ENCODE data around the gene RBSN.

RBSN gene

GRCh38 chr3:15079091-15079490, 19.9 kb downstream of the RBSN start:
- no peak overlapping the region for H3K23ac ChIP-seq (ENCODE audit: low read length)
- H3K79me2 ChIP-seq (ENCODE audit: control insufficient read depth, insufficient read depth, low read length, poor library complexity): no peaks in the 10 kb centered on the region
- no peaks in the 10 kb centered on the region for H3K79me1 ChIP-seq (ENCODE audit: low read length)
- H3K4me2 ChIP-seq (ENCODE audit: low read length): no peak overlapping the region
- H4K12ac ChIP-seq (ENCODE audit: low read depth, low read length): no peak overlapping the region
- H3K4ac ChIP-seq (ENCODE audit: low read depth, low read length): no peak overlapping the region
- no peaks in the 10 kb centered on the region for H3K4me1 ChIP-seq (ENCODE audit: control insufficient read depth in 1 of 2, insufficient read depth in 2 of 2, low read length in 2 of 2)
- H4K91ac ChIP-seq (ENCODE audit: low read depth, low read length): no peak overlapping the region
- no peak overlapping the region for H2BK120ac ChIP-seq (ENCODE audit: insufficient read depth, low read length, poor library complexity)
- peaks cover 2% of the 10 kb centered on the region for H3K9me3 ChIP-seq (ENCODE audit: insufficient read depth, low read depth, low read length)
- H2AFZ ChIP-seq (ENCODE audit: insufficient read depth, low read length, poor library complexity): no peak overlapping the region
- H3K9ac ChIP-seq (ENCODE audit: low read length): no peak overlapping the region
- peaks cover 34 to 68% of the 10 kb centered on the region in 2 experiments for H3K36me3 ChIP-seq (ENCODE audit: control insufficient read depth in 1 of 2, insufficient read depth in 2 of 2, low read length in 2 of 2)
- H2BK5ac ChIP-seq (ENCODE audit: low read depth, low read length, poor library complexity): no peak overlapping the region
- no peaks in the 10 kb centered on the region for H3K27me3 ChIP-seq (ENCODE audit: insufficient read depth, low read length)
- no peak overlapping the region for H3K14ac ChIP-seq (ENCODE audit: low read length)
- no peak overlapping the region for H2AK5ac ChIP-seq (ENCODE audit: low read length)
- H3K18ac ChIP-seq (ENCODE audit: low read length): no peak overlapping the region
- WGBS (ENCODE audit: extremely low coverage, insufficient coverage, insufficient read length): no CpG with 5 or more reads among the region's 3 CpGs
- H2BK12ac ChIP-seq (ENCODE audit: low read length): no peak overlapping the region
- peak in 1 of 2 donors; percentile 53 for DNase-seq
- no peak overlapping the region for H3K27ac ChIP-seq (ENCODE audit: low read depth, low read length)
- no peak overlapping the region for H4K8ac ChIP-seq (ENCODE audit: low read depth, low read length)
- H3K4me3 ChIP-seq (ENCODE audit: low read depth, low read length): no peak overlapping the region

- Histone ChIP-seq H4K12ac (ENCODE audit: low read depth, low read length) (no peak overlapping the region), H2BK5ac (ENCODE audit: low read depth, low read length, poor library complexity) (no peak overlapping the region), H3K79me1 (ENCODE audit: low read length) (no peaks in the 10 kb centered on the region), H3K18ac (ENCODE audit: low read length) (no peak overlapping the region), H3K27ac (ENCODE audit: low read depth, low read length) (no peak overlapping the region), H3K4me1 (ENCODE audit: control insufficient read depth in 1 of 2, insufficient read depth in 2 of 2, low read length in 2 of 2) (no peaks in the 10 kb centered on the region), H3K36me3 (ENCODE audit: control insufficient read depth in 1 of 2, insufficient read depth in 2 of 2, low read length in 2 of 2) (peaks cover 24 to 49% of the 10 kb centered on the region in 2 experiments), H3K14ac (ENCODE audit: low read length) (no peak overlapping the region), H3K4me3 (ENCODE audit: low read depth, low read length) (no peak overlapping the region), H2AK5ac (ENCODE audit: low read length) (no peak overlapping the region), H3K9me3 (ENCODE audit: insufficient read depth, low read depth, low read length) (peaks cover 2% of the 10 kb centered on the region), H3K79me2 (ENCODE audit: control insufficient read depth, insufficient read depth, low read length, poor library complexity) (no peaks in the 10 kb centered on the region), H2AFZ (ENCODE audit: insufficient read depth, low read length, poor library complexity) (no peak overlapping the region), H3K27me3 (ENCODE audit: insufficient read depth, low read length) (no peaks in the 10 kb centered on the region), H3K9ac (ENCODE audit: low read length) (no peak overlapping the region), H4K91ac (ENCODE audit: low read depth, low read length) (no peak overlapping the region), H3K23ac (ENCODE audit: low read length) (no peak overlapping the region), H4K8ac (ENCODE audit: low read depth, low read length) (no peak overlapping the region), H2BK12ac (ENCODE audit: low read length) (no peak overlapping the region), H3K4me2 (ENCODE audit: low read length) (no peak overlapping the region), H2BK120ac (ENCODE audit: insufficient read depth, low read length, poor library complexity) (no peak overlapping the region), H3K4ac (ENCODE audit: low read depth, low read length) (no peak overlapping the region)
- no CpG with 5 or more reads among the region's 19 CpGs for WGBS (ENCODE audit: extremely low coverage, insufficient coverage, insufficient read length)
- no peak for DNase-seq
Measured at GRCh38 chr3:15074500-15074899, 24.4 kb downstream of the RBSN start.

GRCh38 chr3:15071699-15072098, 27.2 kb downstream of the RBSN start:
- Histone ChIP-seq H3K18ac (ENCODE audit: low read length) (no peak overlapping the region), H3K27me3 (ENCODE audit: insufficient read depth, low read length) (no peaks in the 10 kb centered on the region), H2AK5ac (ENCODE audit: low read length) (no peak overlapping the region), H3K9ac (ENCODE audit: low read length) (no peak overlapping the region), H3K14ac (ENCODE audit: low read length) (no peak overlapping the region), H3K4me3 (ENCODE audit: low read depth, low read length) (no peak overlapping the region), H4K12ac (ENCODE audit: low read depth, low read length) (no peak overlapping the region), H3K4me2 (ENCODE audit: low read length) (no peak overlapping the region), H2BK12ac (ENCODE audit: low read length) (no peak overlapping the region), H3K36me3 (ENCODE audit: control insufficient read depth in 1 of 2, insufficient read depth in 2 of 2, low read length in 2 of 2) (peaks cover 18 to 32% of the 10 kb centered on the region in 2 experiments), H2BK5ac (ENCODE audit: low read depth, low read length, poor library complexity) (no peak overlapping the region), H3K27ac (ENCODE audit: low read depth, low read length) (no peak overlapping the region), H4K8ac (ENCODE audit: low read depth, low read length) (no peak overlapping the region), H4K91ac (ENCODE audit: low read depth, low read length) (no peak overlapping the region), H3K79me2 (ENCODE audit: control insufficient read depth, insufficient read depth, low read length, poor library complexity) (no peaks in the 10 kb centered on the region), H2AFZ (ENCODE audit: insufficient read depth, low read length, poor library complexity) (no peak overlapping the region), H3K4me1 (ENCODE audit: control insufficient read depth in 1 of 2, insufficient read depth in 2 of 2, low read length in 2 of 2) (no peaks in the 10 kb centered on the region), H2BK120ac (ENCODE audit: insufficient read depth, low read length, poor library complexity) (no peak overlapping the region), H3K4ac (ENCODE audit: low read depth, low read length) (no peak overlapping the region), H3K9me3 (ENCODE audit: insufficient read depth, low read depth, low read length) (peaks cover 2% of the 10 kb centered on the region), H3K79me1 (ENCODE audit: low read length) (no peaks in the 10 kb centered on the region), H3K23ac (ENCODE audit: low read length) (no peak overlapping the region)
- WGBS (ENCODE audit: extremely low coverage, insufficient coverage, insufficient read length): no CpG with 5 or more reads among the region's 2 CpGs
- no peak for DNase-seq

- H3K79me1 ChIP-seq (ENCODE audit: low read length): peaks cover 5% of the 10 kb centered on the region
- no peak overlapping the region for H4K91ac ChIP-seq (ENCODE audit: low read depth, low read length)
- peak overlapping the region; percentile 59 for H3K9ac ChIP-seq (ENCODE audit: low read length)
- H3K4me2 ChIP-seq (ENCODE audit: low read length): no peak overlapping the region
- H3K79me2 ChIP-seq (ENCODE audit: control insufficient read depth, insufficient read depth, low read length, poor library complexity): peaks cover 6% of the 10 kb centered on the region
- peaks cover 0 to under 1% of the 10 kb centered on the region in 2 experiments for H3K4me1 ChIP-seq (ENCODE audit: control insufficient read depth in 1 of 2, insufficient read depth in 2 of 2, low read length in 2 of 2)
- no peak overlapping the region for H3K14ac ChIP-seq (ENCODE audit: low read length)
- DNase-seq: no peak
- no peak overlapping the region for H2BK5ac ChIP-seq (ENCODE audit: low read depth, low read length, poor library complexity)
- H2BK120ac ChIP-seq (ENCODE audit: insufficient read depth, low read length, poor library complexity): no peak overlapping the region
- peak overlapping the region; percentile 35 for H3K23ac ChIP-seq (ENCODE audit: low read length)
- no peak overlapping the region for H2AFZ ChIP-seq (ENCODE audit: insufficient read depth, low read length, poor library complexity)
- no peak overlapping the region for H3K4ac ChIP-seq (ENCODE audit: low read depth, low read length)
- no peak overlapping the region for H4K12ac ChIP-seq (ENCODE audit: low read depth, low read length)
- peaks cover under 1% of the 10 kb centered on the region for H3K9me3 ChIP-seq (ENCODE audit: insufficient read depth, low read depth, low read length)
- H2AK5ac ChIP-seq (ENCODE audit: low read length): no peak overlapping the region
- peaks cover 10 to 19% of the 10 kb centered on the region in 2 experiments for H3K36me3 ChIP-seq (ENCODE audit: control insufficient read depth in 1 of 2, insufficient read depth in 2 of 2, low read length in 2 of 2)
- WGBS (ENCODE audit: extremely low coverage, insufficient coverage, insufficient read length): no CpG with 5 or more reads among the region's 1 CpG
- no peak overlapping the region for H2BK12ac ChIP-seq (ENCODE audit: low read length)
- H3K27me3 ChIP-seq (ENCODE audit: insufficient read depth, low read length): no peaks in the 10 kb centered on the region
- H3K18ac ChIP-seq (ENCODE audit: low read length): no peak overlapping the region
- H3K27ac ChIP-seq (ENCODE audit: low read depth, low read length): no peak overlapping the region
- H4K8ac ChIP-seq (ENCODE audit: low read depth, low read length): no peak overlapping the region
- no peak overlapping the region for H3K4me3 ChIP-seq (ENCODE audit: low read depth, low read length)
Measured at GRCh38 chr3:15069441-15069840, 29.5 kb downstream of the RBSN start.

All from trophoblast cell (in vitro differentiated cells and primary cell).